Breast epithelium (tissue), 4 donors: ENCODE results near the gene EIF4G3. TPM values are rescaled to one million over a fixed set of nuclear protein-coding genes. Genes with fewer than 3 reads are reported as not detected.
"Not testable (repeated sequence)": the region's sequence is repeated elsewhere in the genome, so short reads cannot be mapped to it uniquely, and the experiment has no call there.

Source experiments
- DNase-seq, 2 donors: peaks; one replicate each; pipeline ENCODE4 v3.0.0-alpha.2; 2019; ENCODE audit warnings: low spot score in 2 of 2
- H3K27ac ChIP-seq, 2 donors: fragments of 200-600 bp; sonication (generic) in 1 of 2; one replicate each; pipeline ENCODE4 v1.5.1; 2016 to 2019; ENCODE audit warnings: mild to moderate bottlenecking in 1 of 2
- H3K27me3 ChIP-seq, 2 donors: fragments of 200-600 bp; sonication (generic) in 1 of 2; one replicate each; pipeline versions ENCODE4 v1.5.1 to v1.6.0; 2017 to 2019; ENCODE audit warnings: control low read depth in 1 of 2, mild to moderate bottlenecking in 1 of 2
- H3K36me3 ChIP-seq: fragments of 200-600 bp; one replicate; pipeline ENCODE4 v1.5.1; 2019
- H3K4me1 ChIP-seq, 2 donors: fragments of 200-600 bp; sonication (generic); one replicate each; pipeline ENCODE4 v1.5.1; 2016 to 2019; ENCODE audit warnings: control low read depth in 1 of 2
- H3K4me3 ChIP-seq, 3 donors: fragments of 200-600 bp; sonication (generic); 1 replicate in 2 of 3; 2 replicates in 1 of 3; pipeline ENCODE4 v1.5.1; 2016 to 2019; ENCODE audit warnings: mild to moderate bottlenecking in 3 of 3, moderate library complexity in 2 of 3
- H3K9me3 ChIP-seq, 2 donors: fragments of 200-600 bp; sonication (generic) in 1 of 2; one replicate each; pipeline ENCODE4 v1.5.1; 2016 to 2019; ENCODE audit warnings: control low read depth in 1 of 2
- POLR2A ChIP-seq: fragments of 450-650 bp; IDR thresholded peaks from one replicate; pipeline ENCODE4 v1.6.1; 2016; ENCODE audit warnings: antibody characterized with exemption, mild to moderate bottlenecking, moderate library complexity
- POLR2AphosphoS5 ChIP-seq, 3 donors: sonication (generic); formaldehyde crosslinking; IDR thresholded peaks; one replicate each; pipeline ENCODE4 v1.6.1; 2017; ENCODE audit warnings: antibody characterized with exemption in 3 of 3
- intact Hi-C: fragments of 100-400 bp; cut with DNase I; formaldehyde crosslinking; loops from one replicate; pipeline ENCODE4 v1.15.1; 2023; ENCODE audit warnings: low total_unique reads
- total RNA-seq, 3 donors: library from RNA; depleted of rRNA; stranded (reverse); fragments of >200 nt; gene quantifications; one replicate each; pipeline ENCODE4 v1.1.0, GENCODE V29; 2016
- TF ChIP-seq, protein P1 (sequence below), 3 donors: fragments of 450-650 bp; IDR thresholded peaks; one replicate each; pipeline ENCODE4 v1.5.1; 2016 to 2017; ENCODE audit warnings: antibody characterized with exemption in 3 of 3, mild to moderate bottlenecking in 3 of 3, moderate library complexity in 3 of 3

The EIF4G3 gene
- total RNA-seq, 3 donors from 2014 or later, result 37.8 to 52.4 (median 50.8) TPM

DNA sequence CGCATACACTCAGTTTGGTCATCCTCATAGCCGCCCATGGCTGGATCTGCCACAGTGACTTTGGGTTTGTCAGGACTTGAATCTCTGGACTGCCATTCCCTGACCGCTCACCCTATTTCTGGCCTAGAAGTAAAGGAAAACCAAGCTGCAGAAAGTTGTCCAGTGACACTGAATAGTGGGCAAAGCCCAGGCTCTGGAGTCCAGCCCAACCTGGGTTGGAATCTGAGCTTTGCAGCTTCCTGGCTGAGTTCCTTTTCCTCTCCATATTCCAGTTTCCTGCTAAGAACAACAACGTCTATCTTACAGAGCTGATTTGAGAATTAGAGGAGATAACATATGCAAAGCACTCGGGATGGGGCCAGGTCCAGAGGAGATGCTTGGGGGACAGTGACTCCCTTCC, 15.6 kb upstream of the EIF4G3 start:
- DNase-seq, result no peak

DNA sequence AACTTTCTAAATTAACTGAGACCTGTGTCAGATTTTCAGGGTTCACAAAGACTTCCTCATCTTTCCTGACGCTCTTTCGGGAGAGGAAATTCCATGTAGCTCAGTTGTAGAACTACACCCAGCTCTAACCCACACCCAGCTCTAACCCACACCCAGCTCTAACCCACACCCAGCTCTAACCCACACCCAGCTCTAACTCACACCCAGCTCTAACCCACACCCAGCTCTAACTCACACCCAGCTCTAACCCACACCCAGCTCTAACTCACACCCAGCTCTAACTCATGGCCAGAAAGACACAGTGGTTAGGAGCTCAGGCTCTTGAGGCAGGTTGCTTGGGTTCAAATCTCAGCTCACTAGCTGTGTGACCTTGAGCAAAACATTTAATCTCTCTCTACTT, 14.1 kb upstream of the EIF4G3 start:
- H3K4me3 ChIP-seq, intact Hi-C loops, DNase-seq: not testable (repeated sequence)

More for the DNA sequence above, 15.6 kb upstream of the EIF4G3 start:
- Histone ChIP-seq H3K4me1 (no peaks in the 10 kb centered on the region), H3K4me3 (no peak overlapping the region), H3K27ac (no peak overlapping the region), H3K27me3 (no peaks in the 10 kb centered on the region), H3K9me3 (no peaks in the 10 kb centered on the region), H3K36me3 (no peaks in the 10 kb centered on the region)
- intact Hi-C loops, result no loop called here
- TF ChIP-seq POLR2AphosphoS5 (IDR thresholded peaks at IDR 0.05) (no peak), POLR2A (no peak)
- TF ChIP-seq, protein P1, sequence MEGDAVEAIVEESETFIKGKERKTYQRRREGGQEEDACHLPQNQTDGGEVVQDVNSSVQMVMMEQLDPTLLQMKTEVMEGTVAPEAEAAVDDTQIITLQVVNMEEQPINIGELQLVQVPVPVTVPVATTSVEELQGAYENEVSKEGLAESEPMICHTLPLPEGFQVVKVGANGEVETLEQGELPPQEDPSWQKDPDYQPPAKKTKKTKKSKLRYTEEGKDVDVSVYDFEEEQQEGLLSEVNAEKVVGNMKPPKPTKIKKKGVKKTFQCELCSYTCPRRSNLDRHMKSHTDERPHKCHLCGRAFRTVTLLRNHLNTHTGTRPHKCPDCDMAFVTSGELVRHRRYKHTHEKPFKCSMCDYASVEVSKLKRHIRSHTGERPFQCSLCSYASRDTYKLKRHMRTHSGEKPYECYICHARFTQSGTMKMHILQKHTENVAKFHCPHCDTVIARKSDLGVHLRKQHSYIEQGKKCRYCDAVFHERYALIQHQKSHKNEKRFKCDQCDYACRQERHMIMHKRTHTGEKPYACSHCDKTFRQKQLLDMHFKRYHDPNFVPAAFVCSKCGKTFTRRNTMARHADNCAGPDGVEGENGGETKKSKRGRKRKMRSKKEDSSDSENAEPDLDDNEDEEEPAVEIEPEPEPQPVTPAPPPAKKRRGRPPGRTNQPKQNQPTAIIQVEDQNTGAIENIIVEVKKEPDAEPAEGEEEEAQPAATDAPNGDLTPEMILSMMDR (IDR thresholded peaks at IDR 0.05), result no peak

DNA sequence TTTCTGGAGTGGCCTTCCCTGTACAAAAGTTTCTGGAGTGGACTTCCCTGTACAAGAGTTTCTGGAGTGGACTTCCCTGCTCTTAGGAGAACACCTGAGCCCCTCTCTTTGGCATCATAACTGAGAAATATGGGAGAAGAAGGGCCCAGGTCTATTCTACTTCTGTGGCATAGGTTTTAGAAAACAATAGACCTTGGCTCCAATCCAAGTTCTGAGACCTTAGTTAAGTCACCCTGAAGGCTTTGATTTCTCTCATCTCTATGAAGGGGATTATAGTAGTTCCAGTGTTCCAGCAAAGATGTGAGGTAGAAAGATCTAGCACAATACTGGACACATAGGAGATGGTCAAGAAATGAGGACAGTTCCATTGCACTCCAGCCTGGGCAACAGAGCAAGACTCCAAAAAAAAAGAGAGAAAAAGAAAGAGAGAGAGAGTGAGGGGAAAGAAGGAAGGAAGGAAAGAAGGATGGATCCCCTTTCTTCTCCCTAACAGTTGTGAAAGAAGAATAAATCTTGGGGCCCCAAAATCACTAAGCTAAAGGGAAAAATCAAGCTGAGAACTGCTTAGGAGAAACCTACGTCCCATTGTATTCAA, 13.3 kb upstream of the EIF4G3 start:
- DNase-seq, result no peak
- intact Hi-C loops, result no loop called here
- H3K4me1 ChIP-seq, result no peaks in the 10 kb centered on the region
- no peaks in the 10 kb centered on the region for H3K36me3 ChIP-seq
- no peaks in the 10 kb centered on the region for H3K9me3 ChIP-seq
- no peak for TF ChIP-seq POLR2AphosphoS5 (IDR thresholded peaks at IDR 0.05)
- TF ChIP-seq POLR2A, result no peak
- TF ChIP-seq, protein P1 (IDR thresholded peaks at IDR 0.05), result no peak
- no peak overlapping the region for H3K4me3 ChIP-seq
- H3K27me3 ChIP-seq, result no peaks in the 10 kb centered on the region
- no peak overlapping the region for H3K27ac ChIP-seq

More for the DNA sequence above, 14.1 kb upstream of the EIF4G3 start:
- H3K36me3 ChIP-seq, H3K9me3 ChIP-seq, H3K4me1 ChIP-seq, H3K27me3 ChIP-seq, H3K27ac ChIP-seq: not testable (repeated sequence)

DNA sequence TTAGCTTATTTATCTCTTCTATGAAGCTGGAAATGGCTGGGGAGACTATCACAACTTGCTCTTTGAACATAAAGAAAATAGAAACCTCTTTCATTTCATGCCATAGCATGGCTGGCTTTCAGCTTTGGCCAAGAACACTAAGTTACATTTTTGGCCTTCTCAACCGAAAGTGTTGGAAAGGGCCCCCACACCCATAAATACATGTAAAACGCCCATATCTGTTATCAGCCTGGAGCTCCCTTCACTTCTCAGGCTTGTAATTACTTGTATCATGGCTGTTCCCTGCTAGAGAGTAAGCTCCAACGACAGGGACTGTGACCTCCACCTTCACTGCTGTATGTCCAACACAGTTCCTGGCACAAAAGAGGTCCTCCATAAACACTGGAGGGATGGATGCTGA, 12.7 kb upstream of the EIF4G3 start:
- no peak for DNase-seq
- Histone ChIP-seq H3K27ac (no peak overlapping the region), H3K9me3 (no peaks in the 10 kb centered on the region), H3K27me3 (no peaks in the 10 kb centered on the region), H3K36me3 (no peaks in the 10 kb centered on the region), H3K4me1 (no peaks in the 10 kb centered on the region), H3K4me3 (no peak overlapping the region)
- TF ChIP-seq POLR2A, result no peak
- no peak for TF ChIP-seq POLR2AphosphoS5 (IDR thresholded peaks at IDR 0.05)
- TF ChIP-seq, protein P1 (IDR thresholded peaks at IDR 0.05), result no peak
- intact Hi-C loops, result no loop called here

DNA sequence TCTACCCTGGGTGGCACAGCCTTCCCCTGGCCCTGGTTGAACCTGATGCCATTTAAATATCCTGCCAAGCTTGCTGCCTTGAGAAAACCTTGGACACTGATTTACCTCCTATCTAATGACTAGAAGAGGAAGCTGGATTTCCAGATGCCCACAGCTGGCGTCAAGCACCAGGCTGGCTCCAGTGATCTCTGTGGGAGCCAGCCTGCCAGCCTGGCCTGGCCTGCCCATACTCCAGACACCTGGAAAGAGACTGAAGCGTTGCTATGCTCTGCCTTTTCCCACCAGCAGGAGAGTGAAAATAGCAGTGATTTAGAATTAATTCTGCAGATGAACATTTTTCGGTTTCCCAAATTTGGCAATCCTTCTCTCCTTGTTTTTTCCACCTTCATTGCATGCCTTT, 11.5 kb upstream of the EIF4G3 start:
- TF ChIP-seq POLR2AphosphoS5 (IDR thresholded peaks at IDR 0.05) (no peak), POLR2A (no peak)
- TF ChIP-seq, protein P1 (IDR thresholded peaks at IDR 0.05), result no peak
- Histone ChIP-seq H3K4me3 (no peak overlapping the region), H3K36me3 (no peaks in the 10 kb centered on the region), H3K27me3 (no peaks in the 10 kb centered on the region), H3K27ac (no peak overlapping the region), H3K9me3 (no peaks in the 10 kb centered on the region), H3K4me1 (no peaks in the 10 kb centered on the region)
- DNase-seq, result no peak
- intact Hi-C loops, result no loop called here
